SK-N-SH (cell line): ENCODE data around the gene AGPAT3. TPM values are rescaled to one million over a fixed set of nuclear protein-coding genes. Genes with fewer than 3 reads are reported as not detected.

Experiments
- CTCF ChIA-PET: fragments of 300-600, 350-600 bp; formaldehyde crosslinking; extraction: SDS; loops from one replicate; lab custom pipeline; 2021; lab: Yijun Ruan, JAX
- POLR2A ChIA-PET: fragments of 350-600 bp; sonication (Branson Sonifier 250); formaldehyde crosslinking; extraction: SDS; loops from one replicate; lab custom pipeline; 2020; ENCODE audit warnings: antibody characterized with exemption, inconsistent platforms; lab: Yijun Ruan, JAX
- DNase-seq: peaks from one replicate; pipeline ENCODE4 v3.0.0; 2012
- H2AFZ ChIP-seq: fragments of 200-600 bp; sonication (generic); 2 replicates; pipeline ENCODE4 v1.8.1; 2016; ENCODE audit warnings: antibody characterized with exemption, mild to moderate bottlenecking, low read depth
- H3F3A ChIP-seq: fragments of 200-600 bp; sonication (generic); replicated peaks from 2 replicates; pipeline ENCODE3; 2016; ENCODE audit warnings: antibody characterized with exemption, mild to moderate bottlenecking; ENCODE audit not compliant: insufficient read depth
- H3K27ac ChIP-seq, 2 experiments: fragments of 200-500 bp in 1 of 2; fragments of 200-600 bp in 1 of 2; sonication (Bioruptor generic) in 1 of 2; sonication (generic), shearing (Covaris generic) in 1 of 2; 2 replicates each; pipeline versions ENCODE4 v1.5.1 to v1.6.1; 2014 to 2016; ENCODE audit warnings: low read depth in 2 of 2, inconsistent platforms in 1 of 2, low read length in 1 of 2, mild to moderate bottlenecking in 1 of 2, mixed read lengths in 1 of 2
- H3K27me3 ChIP-seq: fragments of 200-600 bp; sonication (generic), shearing (Covaris generic); 2 replicates; pipeline ENCODE4 v1.6.1; 2016; ENCODE audit warnings: mixed run types; ENCODE audit not compliant: insufficient read depth
- H3K36me3 ChIP-seq, 2 experiments: fragments of 200-500 bp in 1 of 2; fragments of 200-600 bp in 1 of 2; sonication (Bioruptor generic) in 1 of 2; sonication (generic) in 1 of 2; replicated peaks in 1 of 2; 2 replicates each; pipeline versions ENCODE3 to v1.5.1; 2014 to 2016; ENCODE audit warnings: low read length in 1 of 2, mild to moderate bottlenecking in 1 of 2; ENCODE audit not compliant: insufficient read depth in 2 of 2, control insufficient read depth in 1 of 2
- H3K4me1 ChIP-seq, 2 experiments: fragments of 200-500 bp in 1 of 2; fragments of 200-600 bp in 1 of 2; sonication (Bioruptor generic) in 1 of 2; sonication (generic), shearing (Covaris generic) in 1 of 2; 2 replicates each; pipeline versions ENCODE4 v1.5.1 to v1.6.1; 2014 to 2016; ENCODE audit warnings: low read depth in 1 of 2, low read length in 1 of 2, mixed run types in 1 of 2; ENCODE audit not compliant: insufficient read depth in 2 of 2, control insufficient read depth in 1 of 2
- H3K4me2 ChIP-seq: fragments of 200-600 bp; sonication (generic), shearing (Covaris generic); 2 replicates; pipeline ENCODE4 v1.6.1; 2017; ENCODE audit warnings: mixed run types
- H3K4me3 ChIP-seq, 2 experiments: fragments of 200-500 bp in 1 of 2; fragments of 200-600 bp in 1 of 2; sonication (Bioruptor generic) in 1 of 2; sonication (generic), shearing (Covaris generic) in 1 of 2; 2 replicates each; pipeline versions ENCODE4 v1.5.1 to v1.8.1; 2014 to 2016; ENCODE audit warnings: low read depth in 2 of 2, inconsistent platforms in 1 of 2, low read length in 1 of 2, mild to moderate bottlenecking in 1 of 2, mixed read lengths in 1 of 2, moderate library complexity in 1 of 2
- H3K79me2 ChIP-seq: fragments of 200-600 bp; sonication (generic); 2 replicates; pipeline ENCODE4 v1.8.1; 2017; ENCODE audit warnings: mild to moderate bottlenecking; ENCODE audit not compliant: insufficient read depth
- H3K9ac ChIP-seq: fragments of 200-600 bp; sonication (generic); 2 replicates; pipeline ENCODE4 v1.6.1; 2017; ENCODE audit warnings: mixed run types
- H3K9me2 ChIP-seq: fragments of 200-600 bp; sonication (generic); 2 replicates; pipeline ENCODE4 v1.6.1; 2017; ENCODE audit warnings: mixed run types
- H3K9me3 ChIP-seq: fragments of 200-600 bp; sonication (generic); 2 replicates; pipeline ENCODE4 v1.6.1; 2017; ENCODE audit warnings: mixed run types, mild to moderate bottlenecking, moderate library complexity
- H4K20me1 ChIP-seq: fragments of 200-600 bp; sonication (generic); 2 replicates; pipeline ENCODE4 v1.6.1; 2017; ENCODE audit warnings: mild to moderate bottlenecking, mixed run types; ENCODE audit not compliant: insufficient read depth
- CTCF ChIP-seq: fragments of 200-600 bp; sonication (generic); IDR thresholded peaks from 2 replicates; pipeline ENCODE4 v1.6.1; 2017; ENCODE audit warnings: antibody characterized with exemption, mild to moderate bottlenecking, moderate library complexity
- FOSL2 ChIP-seq: IDR thresholded peaks from 2 replicates; pipeline ENCODE4 v1.4.0; 2012; ENCODE audit warnings: low read depth, mild to moderate bottlenecking, moderate library complexity, borderline replicate concordance
- NFIC ChIP-seq: IDR thresholded peaks from 2 replicates; pipeline ENCODE4 v1.4.0; 2012; ENCODE audit warnings: borderline replicate concordance
- SIN3A ChIP-seq: IDR thresholded peaks from 2 replicates; pipeline ENCODE4 v1.6.1; 2012; ENCODE audit warnings: low read depth, mild to moderate bottlenecking, low read length, moderate library complexity, borderline replicate concordance
- ZBTB33 ChIP-seq: IDR thresholded peaks from 2 replicates; pipeline ENCODE4 v1.4.0; 2012; ENCODE audit warnings: low read depth, borderline replicate concordance
- WGBS: methylation state at CpG from one replicate; pipeline ENCODE4 v1.1.6; 2017; ENCODE audit warnings: low lambda C conversion rate; 5-methylcytosine and 5-hydroxymethylcytosine counted together
- polyA plus RNA-seq, 3 experiments: library from polyadenylated mRNA; depleted of rRNA; stranded (reverse); fragments of >200 nt; gene quantifications; 2 replicates each; pipeline ENCODE4 v1.2.3, GENCODE V29; 2012

Gene AGPAT3
- polyA plus RNA-seq, 1 of the 3 experiments (the other 2 are of a cell fraction): 35.3 TPM

GRCh38 chr21:44011579-44012473 is 146.8 kb downstream of the AGPAT3 start, which contains the start of gene TRAPPC10 (continued):
- 0 out of 2 replicates have a peak, but pooled peaks have one; percentile 40 for TF ChIP-seq ZBTB33

GRCh38 chr21:44012474-44013379 is 147.7 kb downstream of the AGPAT3 start:
- Histone ChIP-seq H3K27me3 (no peaks in the 10 kb centered on the region), H3K27ac (peak overlapping the region; percentile 65 to 88), H3F3A (peaks cover 10% of the 10 kb centered on the region), H3K4me2 (peak overlapping the region; percentile 86), H3K36me3 (no peaks in the 10 kb centered on the region), H3K9me2 (no peaks in the 10 kb centered on the region), H3K4me1 (peaks cover 12 to 20% of the 10 kb centered on the region in 2 experiments; a peak in 3 of 4 replicates), H3K4me3 (peak overlapping the region; percentile 69 to 92), H3K9me3 (no peaks in the 10 kb centered on the region), H3K9ac (peak overlapping the region; percentile 87), H4K20me1 (peaks cover 46% of the 10 kb centered on the region), H3K79me2 (peaks cover 65% of the 10 kb centered on the region), H2AFZ (no peak overlapping the region)
- CTCF ChIA-PET: interaction anchor here (0.9 to 1.3 kb wide), 3 partner anchors 11 to 62 kb away, joined by 3 to 4 read pairs (median 3); no protein-coding TSS in a partner anchor
- POLR2A ChIA-PET: interaction anchor here (0.6 to 2.2 kb wide), 4 partner anchors 18 to 223 kb away, joined by 3 to 4 read pairs (median 3); partner anchors contain the start of gene RRP1
- DNase-seq: peak; percentile 84
- 2% methylated on average over 9 of the region's 87 CpGs for WGBS
- no peak for TF ChIP-seq FOSL2
- no peak for TF ChIP-seq NFIC
- TF ChIP-seq CTCF: peak; percentile 37
- no peak for TF ChIP-seq SIN3A
